NCI-H1930 (cell line): ENCODE results near the gene MAJIN.

Experiments used
- DNase-seq, 2 experiments: peaks; one replicate each; lab custom pipeline; 2025; lab: John Stamatoyannopoulos, UW

MAJIN gene

GRCh38 chr11:64892411-64892831 lies 79.5 kb downstream of the MAJIN start:
- no peak for DNase-seq

GRCh38 chr11:64891880-64892279 lies 80.0 kb downstream of the MAJIN start:
- no peak for DNase-seq

GRCh38 chr11:64891215-64891848 lies 80.6 kb downstream of the MAJIN start:
- no peak for DNase-seq

- DNase-seq: no peak
These were observed 81.4 kb downstream of the MAJIN start for GRCh38 chr11:64890522-64890939.

GRCh38 chr11:64888729-64889511 lies 83.0 kb downstream of the MAJIN start:
- DNase-seq: no peak

GRCh38 chr11:64888406-64888728 lies 83.5 kb downstream of the MAJIN start:
- DNase-seq: no peak
